ENCODE results near the gene CDH11.

- TF ChIP-seq, protein P1, sequence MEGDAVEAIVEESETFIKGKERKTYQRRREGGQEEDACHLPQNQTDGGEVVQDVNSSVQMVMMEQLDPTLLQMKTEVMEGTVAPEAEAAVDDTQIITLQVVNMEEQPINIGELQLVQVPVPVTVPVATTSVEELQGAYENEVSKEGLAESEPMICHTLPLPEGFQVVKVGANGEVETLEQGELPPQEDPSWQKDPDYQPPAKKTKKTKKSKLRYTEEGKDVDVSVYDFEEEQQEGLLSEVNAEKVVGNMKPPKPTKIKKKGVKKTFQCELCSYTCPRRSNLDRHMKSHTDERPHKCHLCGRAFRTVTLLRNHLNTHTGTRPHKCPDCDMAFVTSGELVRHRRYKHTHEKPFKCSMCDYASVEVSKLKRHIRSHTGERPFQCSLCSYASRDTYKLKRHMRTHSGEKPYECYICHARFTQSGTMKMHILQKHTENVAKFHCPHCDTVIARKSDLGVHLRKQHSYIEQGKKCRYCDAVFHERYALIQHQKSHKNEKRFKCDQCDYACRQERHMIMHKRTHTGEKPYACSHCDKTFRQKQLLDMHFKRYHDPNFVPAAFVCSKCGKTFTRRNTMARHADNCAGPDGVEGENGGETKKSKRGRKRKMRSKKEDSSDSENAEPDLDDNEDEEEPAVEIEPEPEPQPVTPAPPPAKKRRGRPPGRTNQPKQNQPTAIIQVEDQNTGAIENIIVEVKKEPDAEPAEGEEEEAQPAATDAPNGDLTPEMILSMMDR (IDR thresholded peaks at IDR 0.05) = no peak
- TF ChIP-seq POLR2AphosphoS5 (IDR thresholded peaks at IDR 0.05) (no peak), POLR2A (IDR thresholded peaks at IDR 0.05) (no peak), EP300 (IDR thresholded peaks at IDR 0.05) (no peak)
Measured at GRCh38 chr16:64974381-64974780, 147.5 kb downstream of the CDH11 start.

Data from stomach (tissue), 4 donors.